GM18505 (cell line): ENCODE data around the gene MMP15.

Experiments
- ATAC-seq: cut with Tn5 transposase; IDR thresholded peaks from one replicate; pipeline ENCODE4 v1.9.1; 2021; ENCODE audit not compliant: unreplicated experiment
- POLR2A ChIP-seq: IDR thresholded peaks from 4 replicates; pipeline ENCODE4 v1.6.1; 2011; ENCODE audit warnings: borderline replicate concordance; ENCODE audit not compliant: insufficient read depth, insufficient read length; ENCODE audit errors: extremely low read depth

MMP15 gene

GRCh38 chr16:57992084-57992483 lies 33.5 kb upstream of the MMP15 start:
- TF ChIP-seq POLR2A = no peak
- no peak for ATAC-seq

- no peak for TF ChIP-seq POLR2A
- no peak for ATAC-seq
Observed at GRCh38 chr16:57993438-57993837, 32.1 kb upstream of the MMP15 start.

GRCh38 chr16:57993897-57994296 lies 31.7 kb upstream of the MMP15 start:
- ATAC-seq = no peak
- TF ChIP-seq POLR2A = no peak

GRCh38 chr16:57994361-57994760 lies 31.2 kb upstream of the MMP15 start:
- TF ChIP-seq POLR2A = no peak
- ATAC-seq = no peak

- no peak for ATAC-seq
- no peak for TF ChIP-seq POLR2A
Observed at GRCh38 chr16:57994778-57995177, 30.8 kb upstream of the MMP15 start.

- ATAC-seq = no peak
- TF ChIP-seq POLR2A = no peak
Observed at GRCh38 chr16:57995721-57996405, 29.7 kb upstream of the MMP15 start.

- no peak for ATAC-seq
- TF ChIP-seq POLR2A = no peak
Observed at GRCh38 chr16:57996406-57997175, 29.0 kb upstream of the MMP15 start.

- TF ChIP-seq POLR2A = no peak
- ATAC-seq = no peak
Observed at GRCh38 chr16:57997176-57997527, 28.4 kb upstream of the MMP15 start.

GRCh38 chr16:57997528-57998265 lies 27.9 kb upstream of the MMP15 start:
- no peak for ATAC-seq
- no peak for TF ChIP-seq POLR2A

- no peak for ATAC-seq
- no peak for TF ChIP-seq POLR2A
Observed at GRCh38 chr16:57998486-57998885, 27.1 kb upstream of the MMP15 start.

- no peak for TF ChIP-seq POLR2A
- no peak for ATAC-seq
Observed at GRCh38 chr16:57998992-57999365, 26.6 kb upstream of the MMP15 start.

GRCh38 chr16:57999366-57999970 lies 26.1 kb upstream of the MMP15 start:
- ATAC-seq = no peak
- no peak for TF ChIP-seq POLR2A

- peak; percentile 26 for ATAC-seq
- TF ChIP-seq POLR2A = peak; percentile 28
Observed at GRCh38 chr16:57999971-58000705, 25.4 kb upstream of the MMP15 start, which contains the start of gene ZNF319. Gene ZNF319, minus strand, starts transcription at chr16:58000672. Its CDS starts 2,407 bp downstream, at chr16:57998265.
